Measurements from ENCODE around the gene KDM2B. TPM values are rescaled to one million over a fixed set of nuclear protein-coding genes. Genes with fewer than 3 reads are reported as not detected.
A peak's percentile ranks its signal among the peaks of the same experiment; 100 is the strongest.

KDM2B gene
- total RNA-seq, 2 donors from 2014 or later: 18.1 to 39.3 TPM

GRCh38 chr12:121399391-121400331, 181.2 kb downstream of the KDM2B start, which contains the start of gene RNF34:
Gene RNF34, plus strand, starts transcription at chr12:121400118. Its CDS starts 95 bp downstream, at chr12:121400213.
- WGBS: under 1% methylated on average over 41 of the region's 77 CpGs

GRCh38 chr12:121398355-121398754, 182.5 kb downstream of the KDM2B start:
- WGBS: 97% methylated on average over 5 of the region's 5 CpGs
- no peaks in the 10 kb centered on the region for H3K36me3 ChIP-seq
- no peak overlapping the region for H3K27ac ChIP-seq
- no peak overlapping the region for H3K4me3 ChIP-seq
- no peak for DNase-seq (ENCODE audit: low spot score)
- H3K9me3 ChIP-seq: no peaks in the 10 kb centered on the region
- H3K4me1 ChIP-seq (replicated peaks): no peaks in the 10 kb centered on the region
- intact Hi-C loops (cut with DNase I): no loop called here
- no peaks in the 10 kb centered on the region for H3K27me3 ChIP-seq (replicated peaks; ENCODE audit: insufficient read depth)
- TF ChIP-seq POLR2A (IDR thresholded peaks at IDR 0.05): no peak
- TF ChIP-seq, protein P1, sequence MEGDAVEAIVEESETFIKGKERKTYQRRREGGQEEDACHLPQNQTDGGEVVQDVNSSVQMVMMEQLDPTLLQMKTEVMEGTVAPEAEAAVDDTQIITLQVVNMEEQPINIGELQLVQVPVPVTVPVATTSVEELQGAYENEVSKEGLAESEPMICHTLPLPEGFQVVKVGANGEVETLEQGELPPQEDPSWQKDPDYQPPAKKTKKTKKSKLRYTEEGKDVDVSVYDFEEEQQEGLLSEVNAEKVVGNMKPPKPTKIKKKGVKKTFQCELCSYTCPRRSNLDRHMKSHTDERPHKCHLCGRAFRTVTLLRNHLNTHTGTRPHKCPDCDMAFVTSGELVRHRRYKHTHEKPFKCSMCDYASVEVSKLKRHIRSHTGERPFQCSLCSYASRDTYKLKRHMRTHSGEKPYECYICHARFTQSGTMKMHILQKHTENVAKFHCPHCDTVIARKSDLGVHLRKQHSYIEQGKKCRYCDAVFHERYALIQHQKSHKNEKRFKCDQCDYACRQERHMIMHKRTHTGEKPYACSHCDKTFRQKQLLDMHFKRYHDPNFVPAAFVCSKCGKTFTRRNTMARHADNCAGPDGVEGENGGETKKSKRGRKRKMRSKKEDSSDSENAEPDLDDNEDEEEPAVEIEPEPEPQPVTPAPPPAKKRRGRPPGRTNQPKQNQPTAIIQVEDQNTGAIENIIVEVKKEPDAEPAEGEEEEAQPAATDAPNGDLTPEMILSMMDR (IDR thresholded peaks at IDR 0.05): no peak
- TF ChIP-seq POLR2AphosphoS5 (IDR thresholded peaks at IDR 0.05): no peak

More at GRCh38 chr12:121399391-121400331, 181.2 kb downstream of the KDM2B start, which contains the start of gene RNF34:
- Histone ChIP-seq H3K27me3 (replicated peaks; ENCODE audit: insufficient read depth) (no peaks in the 10 kb centered on the region), H3K27ac (peak within 1 kb of the TSS; percentile 74 to 87), H3K4me3 (peak within 1 kb of the TSS; percentile 58 to 95), H3K9me3 (no peaks in the 10 kb centered on the region), H3K36me3 (no peaks in the 10 kb centered on the region), H3K4me1 (replicated peaks) (no peaks in the 10 kb centered on the region)
- intact Hi-C loops (cut with DNase I): no loop called here
- TF ChIP-seq POLR2A (IDR thresholded peaks at IDR 0.05) (peak; percentile 97), POLR2AphosphoS5 (IDR thresholded peaks at IDR 0.05) (peak; percentile 98)
- TF ChIP-seq, protein P1 (IDR thresholded peaks at IDR 0.05): peak in 2 of 4 experiments; percentile 10 to 11
- peak; percentile 98 for DNase-seq (ENCODE audit: low spot score)

DNA sequence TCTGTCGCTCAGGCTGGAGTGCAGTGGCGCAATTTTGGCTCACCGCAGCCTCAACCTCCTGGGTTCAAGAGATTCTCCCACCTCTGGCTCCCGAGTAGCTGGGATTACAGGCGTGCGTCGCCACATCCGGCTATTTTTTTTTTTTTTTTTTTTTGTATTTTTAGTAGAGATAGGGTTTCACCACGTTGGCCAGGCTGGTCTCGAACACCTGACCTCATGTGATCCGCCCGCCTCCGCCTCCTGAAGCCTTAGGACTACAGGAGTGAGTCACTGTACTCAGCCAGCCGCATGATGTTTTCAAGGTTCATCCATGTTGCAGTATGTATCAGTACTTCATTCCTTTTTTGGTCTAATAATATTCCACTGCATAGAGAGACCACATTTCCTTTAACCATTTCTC, 183.3 kb downstream of the KDM2B start:
- Histone ChIP-seq H3K4me1 (replicated peaks) (no peaks in the 10 kb centered on the region), H3K27me3 (replicated peaks; ENCODE audit: insufficient read depth) (no peaks in the 10 kb centered on the region), H3K36me3 (no peaks in the 10 kb centered on the region), H3K4me3 (no peak overlapping the region), H3K27ac (no peak overlapping the region), H3K9me3 (no peaks in the 10 kb centered on the region)
- DNase-seq (ENCODE audit: low spot score): no peak
- TF ChIP-seq, protein P1 (IDR thresholded peaks at IDR 0.05): no peak
- TF ChIP-seq POLR2A (IDR thresholded peaks at IDR 0.05) (no peak), POLR2AphosphoS5 (IDR thresholded peaks at IDR 0.05) (no peak)
- WGBS: 96% methylated on average over 14 of the region's 14 CpGs
- intact Hi-C loops (cut with DNase I): no loop called here

DNA sequence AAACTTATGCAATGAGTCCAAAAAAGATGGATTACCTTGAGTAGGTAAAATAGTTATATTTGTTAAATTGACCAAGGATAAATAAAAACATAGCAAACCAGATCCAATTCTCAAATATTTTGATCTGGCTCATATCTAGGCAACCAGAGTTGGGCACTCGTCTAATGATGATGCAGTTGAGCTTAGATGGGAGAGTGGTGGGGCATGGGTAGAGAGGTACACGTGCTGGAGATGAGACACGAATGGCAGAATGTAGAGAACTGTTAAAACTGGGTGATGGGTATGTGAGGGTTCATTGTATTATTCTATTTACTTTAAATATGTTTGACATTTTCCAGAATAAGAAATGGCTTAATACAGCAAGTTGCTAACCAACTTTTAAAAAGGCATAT, 188.5 kb downstream of the KDM2B start:
- Histone ChIP-seq H3K4me1 (replicated peaks) (no peaks in the 10 kb centered on the region), H3K27ac (no peak overlapping the region), H3K36me3 (no peaks in the 10 kb centered on the region), H3K27me3 (replicated peaks; ENCODE audit: insufficient read depth) (no peaks in the 10 kb centered on the region), H3K9me3 (no peaks in the 10 kb centered on the region), H3K4me3 (no peak overlapping the region)
- intact Hi-C loops (cut with DNase I): no loop called here
- 78% methylated on average over 3 of the region's 3 CpGs for WGBS
- TF ChIP-seq POLR2AphosphoS5 (IDR thresholded peaks at IDR 0.05) (no peak), POLR2A (IDR thresholded peaks at IDR 0.05) (no peak)
- TF ChIP-seq, protein P1 (IDR thresholded peaks at IDR 0.05): no peak
- DNase-seq (ENCODE audit: low spot score): no peak

All from prostate gland (tissue), 2 donors.